HepG2 (cell line): ENCODE results near the gene RHBDF2. TPM values are rescaled to one million over a fixed set of nuclear protein-coding genes. Genes with fewer than 3 reads are reported as not detected.
A peak's percentile ranks its signal among the peaks of the same experiment; 100 is the strongest.

Source experiments
- CCAR2 ChIP-seq: fragments of 200-400 bp; formaldehyde crosslinking; optimal IDR thresholded peaks from 2 replicates; pipeline ENCODE3; 2018; ENCODE audit warnings: low read depth, mild to moderate bottlenecking, low read length, moderate library complexity
- CERS6 ChIP-seq: sonication (generic); formaldehyde crosslinking; IDR thresholded peaks from 2 replicates; pipeline ENCODE4 v1.5.0; 2020; ENCODE audit warnings: missing genetic modification reagents
- CSRNP1 ChIP-seq: sonication (generic); formaldehyde crosslinking; IDR thresholded peaks from 2 replicates; pipeline ENCODE4 v1.8.1; 2023; ENCODE audit warnings: mild to moderate bottlenecking, missing genetic modification reagents
- CTCF ChIP-seq: sonication (generic); formaldehyde crosslinking; IDR thresholded peaks from 2 replicates; pipeline ENCODE4 v1.5.0; 2020; ENCODE audit warnings: mild to moderate bottlenecking, missing genetic modification reagents, moderate library complexity
- GABPB1 ChIP-seq: IDR thresholded peaks from 2 replicates; pipeline ENCODE4 v1.6.1; 2016; ENCODE audit warnings: mild to moderate bottlenecking, missing genetic modification reagents, moderate library complexity, missing compliant biosample characterization
- HINFP ChIP-seq: sonication (generic); formaldehyde crosslinking; IDR thresholded peaks from 2 replicates; pipeline ENCODE4 v1.4.0; 2020; ENCODE audit warnings: low read depth, mild to moderate bottlenecking, missing genetic modification reagents
- NAIF1 ChIP-seq: sonication (generic); formaldehyde crosslinking; IDR thresholded peaks from 2 replicates; pipeline ENCODE4 v1.5.0; 2020; ENCODE audit warnings: mild to moderate bottlenecking, missing genetic modification reagents, borderline replicate concordance
- NCOA1 ChIP-seq: sonication (generic); formaldehyde crosslinking; IDR thresholded peaks from 2 replicates; pipeline ENCODE4 v1.9.0; 2021; ENCODE audit warnings: missing genetic modification reagents
- NR3C1 ChIP-seq: sonication (generic); formaldehyde crosslinking; IDR thresholded peaks from 2 replicates; pipeline ENCODE4 v1.4.0; 2020; ENCODE audit warnings: missing genetic modification reagents
- PAF1 ChIP-seq: IDR thresholded peaks from 2 replicates; pipeline ENCODE4 v1.6.1; 2016; ENCODE audit warnings: missing genetic modification reagents, missing compliant biosample characterization
- PTBP1 ChIP-seq: fragments of 200-400 bp; formaldehyde crosslinking; IDR thresholded peaks from 2 replicates; pipeline ENCODE4 v1.6.1; 2018; ENCODE audit warnings: low read length, low read depth; ENCODE audit not compliant: poor library complexity, severe bottlenecking
- TARDBP ChIP-seq: sonication (generic); formaldehyde crosslinking; IDR thresholded peaks from 2 replicates; pipeline ENCODE4 v1.8.0; 2022; ENCODE audit warnings: mild to moderate bottlenecking, missing genetic modification reagents
- TBL1XR1 ChIP-seq: fragments of 150-350 bp; IDR thresholded peaks from 2 replicates; pipeline ENCODE4 v1.6.1; 2014; ENCODE audit warnings: borderline replicate concordance, low read length; ENCODE audit not compliant: partially characterized antibody
- TP53 ChIP-seq: sonication (generic); formaldehyde crosslinking; conservative IDR thresholded peaks from 2 replicates; pipeline ENCODE4 v1.4.0; 2020; ENCODE audit warnings: missing genetic modification reagents
- ZBTB42 ChIP-seq: sonication (generic); formaldehyde crosslinking; IDR thresholded peaks from 2 replicates; pipeline ENCODE4 v1.5.0; 2020; ENCODE audit warnings: mild to moderate bottlenecking, missing genetic modification reagents
- ZMAT3 ChIP-seq: sonication (generic); formaldehyde crosslinking; conservative IDR thresholded peaks from 2 replicates; pipeline ENCODE4 v1.7.0; 2021; ENCODE audit warnings: missing genetic modification reagents
- ZNF329 ChIP-seq: sonication (generic); formaldehyde crosslinking; IDR thresholded peaks from 2 replicates; pipeline ENCODE4 v1.9.0; 2021; ENCODE audit warnings: low read depth, mild to moderate bottlenecking, missing genetic modification reagents
- ZNF512 ChIP-seq: sonication (generic); formaldehyde crosslinking; IDR thresholded peaks from 2 replicates; pipeline ENCODE4 v1.4.0; 2020; ENCODE audit warnings: mild to moderate bottlenecking, missing genetic modification reagents
- ZNF790 ChIP-seq: sonication (generic); formaldehyde crosslinking; IDR thresholded peaks from 2 replicates; pipeline ENCODE4 v1.8.0; 2022; ENCODE audit warnings: missing genetic modification reagents, mild to moderate bottlenecking, borderline replicate concordance
- ZNF839 ChIP-seq: sonication (generic); formaldehyde crosslinking; IDR thresholded peaks from 2 replicates; pipeline ENCODE4 v1.4.0; 2020; ENCODE audit warnings: missing genetic modification reagents, mild to moderate bottlenecking, borderline replicate concordance
- polyA plus RNA-seq, 8 experiments: library from polyadenylated mRNA; depleted of rRNA in 3 of 8; stranded (reverse) in 7 of 8; unstranded in 1 of 8; fragments of >200 nt; fragmentation: Illumina TruSeq in 4 of 8; extraction: Trizol in 4 of 8; gene quantifications; 2 replicates each; pipeline versions ENCODE4 v1.2.1 to v1.2.3, GENCODE V29; 2011 to 2016; ENCODE audit warnings: low read depth in 4 of 8, missing spikeins in 1 of 8, mixed read lengths in 1 of 8; ENCODE audit not compliant: insufficient read depth in 1 of 8
- total RNA-seq, 5 experiments: library from RNA; depleted of rRNA; stranded (reverse); fragments of >200 nt; fragmentation: Illumina TruSeq; extraction: Trizol; gene quantifications; 2 replicates each; pipeline ENCODE4 v1.2.3, GENCODE V29; 2016; ENCODE audit warnings: low read depth in 1 of 5
- TF ChIP-seq, protein P1 (sequence below): sonication (generic); formaldehyde crosslinking; IDR thresholded peaks from 2 replicates; pipeline ENCODE4 v1.8.0; 2022; ENCODE audit warnings: missing genetic modification reagents, low read depth, mild to moderate bottlenecking, borderline replicate concordance

The RHBDF2 gene
- total and polyA plus RNA-seq, 2 of the 13 experiments (the other 11 are each of a cell fraction or from before 2014, with no cell fraction given) = 7.8 to 24.2 TPM

DNA sequence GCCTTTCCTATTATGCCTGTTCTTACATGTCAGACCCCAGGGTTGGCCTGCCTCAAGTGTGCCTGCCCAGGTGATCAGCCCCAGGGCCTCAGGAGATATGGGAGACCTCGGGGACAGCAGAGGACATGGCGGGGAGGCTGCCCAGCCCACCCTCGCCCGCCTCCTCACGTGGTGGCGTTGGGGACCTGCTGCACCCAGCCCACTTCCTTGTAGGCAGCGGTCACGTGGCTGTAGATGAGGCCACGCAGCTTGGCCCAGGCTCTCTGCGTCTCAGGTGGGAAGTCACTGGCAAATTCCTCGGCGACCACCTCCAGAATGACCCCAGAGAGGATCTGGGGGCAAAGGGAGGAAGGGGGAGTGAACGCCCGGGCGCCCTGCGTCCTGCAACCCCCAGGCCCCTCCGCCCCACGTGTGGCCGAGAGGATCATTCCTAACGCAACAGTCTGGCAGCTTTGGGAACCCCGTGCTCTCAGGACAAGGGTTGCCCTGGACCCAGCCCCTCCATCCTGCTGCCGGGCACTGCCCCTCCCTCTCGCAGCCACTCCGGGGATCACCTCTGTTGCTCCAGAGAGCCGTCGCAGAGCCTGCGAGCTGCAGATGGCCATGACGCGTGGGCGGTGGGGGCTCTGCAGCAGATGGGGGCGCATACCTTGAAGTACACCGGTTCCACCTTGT, 29.7 kb upstream of the RHBDF2 start (continued):
- TF ChIP-seq CSRNP1 (CRISPR knock-in tag) = no peak
- no peak for TF ChIP-seq ZNF790 (CRISPR knock-in tag)
- TF ChIP-seq TARDBP (CRISPR knock-in tag) = no peak
- no peak for TF ChIP-seq PTBP1
- TF ChIP-seq GABPB1 (CRISPR knock-in tag) = peak; percentile 27; the same call in 1 of the 2 replicates
- TF ChIP-seq NR3C1 = no peak
- TF ChIP-seq CTCF (CRISPR knock-in tag) = no peak
- TF ChIP-seq CERS6 (CRISPR knock-in tag) = 0 out of 2 replicates have a peak, but pooled peaks have one; percentile 16
- no peak for TF ChIP-seq NAIF1
- no peak for TF ChIP-seq PAF1 (CRISPR knock-in tag)
- no peak for TF ChIP-seq TBL1XR1
- TF ChIP-seq ZMAT3 = no peak
- TF ChIP-seq HINFP (CRISPR knock-in tag) = no peak
- TF ChIP-seq NCOA1 (CRISPR knock-in tag) = no peak
- TF ChIP-seq ZNF839 = no peak
- TF ChIP-seq ZBTB42 (CRISPR knock-in tag) = no peak
- no peak for TF ChIP-seq CCAR2
- TF ChIP-seq, protein P1, sequence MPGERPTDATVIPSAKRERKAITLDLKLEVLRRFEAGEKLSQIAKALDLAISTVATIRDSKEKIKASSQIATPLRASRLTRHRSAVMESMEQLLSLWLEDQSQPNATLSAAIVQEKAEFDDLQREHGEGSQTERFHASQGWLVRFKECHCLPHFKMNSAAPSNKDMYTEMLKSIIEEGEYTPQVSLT (CRISPR knock-in tag) = no peak
- TF ChIP-seq TP53 (CRISPR knock-in tag) = no peak
- TF ChIP-seq ZNF329 = no peak
- no peak for TF ChIP-seq ZNF512 (CRISPR knock-in tag)
